ENCODE measurements around the gene GPR148.

DNA sequence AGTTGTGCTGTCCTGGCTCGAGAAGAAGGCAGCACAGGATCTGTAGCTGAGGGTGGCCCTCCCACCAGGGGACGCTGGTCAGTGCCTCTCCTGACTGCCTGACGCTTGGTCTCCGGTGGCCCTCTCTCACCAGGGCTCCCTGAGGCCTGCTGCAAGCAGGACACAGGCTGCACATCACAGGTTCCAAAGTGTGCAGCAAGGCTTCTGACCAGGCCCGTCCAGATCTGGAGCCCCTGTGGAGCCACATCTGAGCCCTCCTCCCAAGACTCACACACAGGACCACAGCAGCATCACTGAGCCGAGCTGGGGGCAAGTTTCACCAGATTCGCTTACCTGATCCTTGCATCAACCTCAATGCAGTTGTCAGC lies 38.5 kb downstream of the GPR148 start:
- TF ChIP-seq, protein P1, sequence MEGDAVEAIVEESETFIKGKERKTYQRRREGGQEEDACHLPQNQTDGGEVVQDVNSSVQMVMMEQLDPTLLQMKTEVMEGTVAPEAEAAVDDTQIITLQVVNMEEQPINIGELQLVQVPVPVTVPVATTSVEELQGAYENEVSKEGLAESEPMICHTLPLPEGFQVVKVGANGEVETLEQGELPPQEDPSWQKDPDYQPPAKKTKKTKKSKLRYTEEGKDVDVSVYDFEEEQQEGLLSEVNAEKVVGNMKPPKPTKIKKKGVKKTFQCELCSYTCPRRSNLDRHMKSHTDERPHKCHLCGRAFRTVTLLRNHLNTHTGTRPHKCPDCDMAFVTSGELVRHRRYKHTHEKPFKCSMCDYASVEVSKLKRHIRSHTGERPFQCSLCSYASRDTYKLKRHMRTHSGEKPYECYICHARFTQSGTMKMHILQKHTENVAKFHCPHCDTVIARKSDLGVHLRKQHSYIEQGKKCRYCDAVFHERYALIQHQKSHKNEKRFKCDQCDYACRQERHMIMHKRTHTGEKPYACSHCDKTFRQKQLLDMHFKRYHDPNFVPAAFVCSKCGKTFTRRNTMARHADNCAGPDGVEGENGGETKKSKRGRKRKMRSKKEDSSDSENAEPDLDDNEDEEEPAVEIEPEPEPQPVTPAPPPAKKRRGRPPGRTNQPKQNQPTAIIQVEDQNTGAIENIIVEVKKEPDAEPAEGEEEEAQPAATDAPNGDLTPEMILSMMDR (conservative IDR thresholded peaks at IDR 0.05; ENCODE audit: low read depth, low read length): no peak
- TF ChIP-seq POLR2A (IDR thresholded peaks at IDR 0.05; ENCODE audit: low read depth, low read length): no peak
- TF ChIP-seq MXI1 (IDR thresholded peaks at IDR 0.05; ENCODE audit: borderline replicate concordance, low read depth, low read length): no peak
- TF ChIP-seq CEBPB (IDR thresholded peaks at IDR 0.05; ENCODE audit: low read depth, low read length): no peak
- TF ChIP-seq RCOR1 (IDR thresholded peaks at IDR 0.05; ENCODE audit: insufficient replicate concordance, low read length): no peak
- no peak for TF ChIP-seq BHLHE40 (IDR thresholded peaks at IDR 0.05; ENCODE audit: low read depth, low read length)
- TF ChIP-seq FOS (IDR thresholded peaks at IDR 0.05; ENCODE audit: low read depth, low read length): no peak
- TF ChIP-seq, protein P2, sequence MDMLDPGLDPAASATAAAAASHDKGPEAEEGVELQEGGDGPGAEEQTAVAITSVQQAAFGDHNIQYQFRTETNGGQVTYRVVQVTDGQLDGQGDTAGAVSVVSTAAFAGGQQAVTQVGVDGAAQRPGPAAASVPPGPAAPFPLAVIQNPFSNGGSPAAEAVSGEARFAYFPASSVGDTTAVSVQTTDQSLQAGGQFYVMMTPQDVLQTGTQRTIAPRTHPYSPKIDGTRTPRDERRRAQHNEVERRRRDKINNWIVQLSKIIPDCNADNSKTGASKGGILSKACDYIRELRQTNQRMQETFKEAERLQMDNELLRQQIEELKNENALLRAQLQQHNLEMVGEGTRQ (IDR thresholded peaks at IDR 0.05; ENCODE audit: low read depth, low read length): no peak
- no peak for TF ChIP-seq RAD21 (IDR thresholded peaks at IDR 0.05; ENCODE audit: low read length)
- no peak for TF ChIP-seq CHD1 (IDR thresholded peaks at IDR 0.05; ENCODE audit: low read depth, low read length)

Measured in IMR-90 (cell line).